GM10248 (cell line): ENCODE data around the gene NSMCE1.
A peak's percentile ranks its signal among the peaks of the same experiment; 100 is the strongest.

Experiments used
- CTCF ChIA-PET: fragments of 300-600 bp; sonication (Branson Sonifier 250); formaldehyde crosslinking; extraction: SDS; loops from one replicate; lab custom pipeline; 2021; ENCODE audit warnings: antibody characterized with exemption; lab: Yijun Ruan, JAX
- POLR2A ChIA-PET: fragments of 350-650 bp; sonication (Branson Sonifier 250); formaldehyde crosslinking; extraction: SDS; loops from one replicate; lab custom pipeline; 2020; ENCODE audit warnings: antibody characterized with exemption; lab: Yijun Ruan, JAX
- DNase-seq: peaks from one replicate; pipeline ENCODE4 v3.0.0; 2012; ENCODE audit errors: extremely low spot score
- CTCF ChIP-seq: IDR thresholded peaks from 2 replicates; pipeline ENCODE4 v1.5.1; 2012; ENCODE audit warnings: mild to moderate bottlenecking, low read depth; ENCODE audit errors: extremely low read depth, missing control alignments, control extremely low read depth

NSMCE1 gene

GRCh38 chr16:27314986-27315332 lies 46.4 kb upstream of the NSMCE1 start:
- POLR2A ChIA-PET, result no interaction called here
- CTCF ChIA-PET, result interaction anchor here (2.1 kb wide), 1 partner anchor 80 kb away, joined by 7 read pairs; no protein-coding TSS in a partner anchor
- no peak for DNase-seq
- no peak for TF ChIP-seq CTCF

GRCh38 chr16:27314161-27314723 lies 45.7 kb upstream of the NSMCE1 start:
- no peak for TF ChIP-seq CTCF
- ChIA-PET CTCF (no interaction called here), POLR2A (no interaction called here)
- peak; percentile 59 for DNase-seq

GRCh38 chr16:27313422-27314160 lies 45.0 kb upstream of the NSMCE1 start, which contains the start of gene IL4R:
TSS of gene IL4R (plus strand) at chr16:27313974. CDS start at chr16:27340204, 26,230 bp downstream.
- ChIA-PET POLR2A (interaction anchor here (0.7 kb wide), 1 partner anchor 90 kb away, joined by 3 read pairs; no protein-coding TSS in a partner anchor), CTCF (interaction anchor here (1.6 kb wide), 1 partner anchor 15 kb away, joined by 4 read pairs; no protein-coding TSS in a partner anchor)
- TF ChIP-seq CTCF, result no peak
- peak; percentile 74 for DNase-seq

- CTCF ChIA-PET, result interaction anchor here (0.6 to 1.8 kb wide), 5 partner anchors 11 to 133 kb away, joined by 3 to 6 read pairs (median 4); no protein-coding TSS in a partner anchor
Measured at GRCh38 chr16:27312580-27313421, 44.2 kb upstream of the NSMCE1 start.

GRCh38 chr16:27311897-27312303 lies 43.3 kb upstream of the NSMCE1 start:
- DNase-seq, result no peak
- ChIA-PET CTCF (interaction anchor here (0.8 to 1.8 kb wide), 5 partner anchors 13 to 132 kb away, joined by 3 to 6 read pairs (median 4); no protein-coding TSS in a partner anchor), POLR2A (interaction anchor here (0.6 kb wide), 1 partner anchor 90 kb away, joined by 3 read pairs; the partner anchor contains the start of gene IL21R)
- no peak for TF ChIP-seq CTCF

More at GRCh38 chr16:27312580-27313421, 44.2 kb upstream of the NSMCE1 start:
- TF ChIP-seq CTCF, result no peak
- no peak for DNase-seq
- POLR2A ChIA-PET, result interaction anchor here (0.7 kb wide), 1 partner anchor 91 kb away, joined by 3 read pairs; no protein-coding TSS in a partner anchor
